Measurements from ENCODE around the gene MBOAT2.

Gene MBOAT2

DNA sequence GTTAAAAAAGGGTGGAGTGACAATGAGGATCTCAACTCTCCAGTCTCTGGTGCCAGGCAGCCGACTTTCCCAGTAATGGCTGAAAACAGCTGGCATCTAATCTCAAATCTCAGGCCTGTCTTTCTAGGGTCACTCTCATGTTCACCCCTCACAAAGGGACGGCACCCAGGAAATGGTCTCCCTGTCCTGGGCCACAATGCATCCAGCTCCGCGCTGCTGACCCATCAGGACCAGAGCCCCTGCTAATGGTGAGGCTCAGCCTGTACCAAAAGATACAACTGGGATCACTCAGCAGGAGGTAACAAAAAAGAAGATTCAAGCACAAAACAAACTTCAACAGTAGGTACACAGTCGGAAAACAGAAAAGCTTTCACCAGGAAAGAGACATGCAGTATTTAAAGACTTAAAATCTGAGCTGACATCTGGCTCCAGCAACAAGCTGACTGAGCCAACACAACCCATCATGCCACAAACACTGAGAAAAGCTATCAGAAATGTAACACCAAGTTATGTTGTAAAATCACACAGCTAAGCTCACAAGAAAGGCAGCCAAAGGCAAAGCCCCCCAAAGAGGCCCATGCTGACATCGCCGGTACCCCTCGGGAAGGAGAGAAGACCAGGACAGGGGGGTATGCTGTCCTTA lies 152.5 kb downstream of the MBOAT2 start:
- peak; percentile 39 for DNase-seq

DNA sequence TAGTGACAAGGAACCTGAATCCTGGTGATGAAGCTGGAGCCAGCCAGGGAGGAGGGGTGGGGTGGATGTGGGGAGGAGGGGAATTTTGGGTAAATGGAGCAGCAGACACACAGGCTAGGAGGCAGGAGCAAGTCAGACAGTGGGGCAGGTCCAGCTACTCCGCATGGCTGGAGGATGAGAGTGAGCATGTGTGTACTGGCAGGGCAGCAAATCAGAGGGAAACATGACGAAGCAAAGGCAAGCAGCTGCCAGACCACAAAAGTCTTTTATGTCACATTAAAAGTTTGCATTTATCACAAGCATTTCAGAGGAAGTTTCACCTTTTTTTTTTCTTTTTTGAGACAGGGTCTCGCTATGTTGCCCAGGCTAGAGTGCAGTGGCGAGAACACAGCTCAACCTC lies 154.2 kb downstream of the MBOAT2 start:
- no peak for DNase-seq

DNA sequence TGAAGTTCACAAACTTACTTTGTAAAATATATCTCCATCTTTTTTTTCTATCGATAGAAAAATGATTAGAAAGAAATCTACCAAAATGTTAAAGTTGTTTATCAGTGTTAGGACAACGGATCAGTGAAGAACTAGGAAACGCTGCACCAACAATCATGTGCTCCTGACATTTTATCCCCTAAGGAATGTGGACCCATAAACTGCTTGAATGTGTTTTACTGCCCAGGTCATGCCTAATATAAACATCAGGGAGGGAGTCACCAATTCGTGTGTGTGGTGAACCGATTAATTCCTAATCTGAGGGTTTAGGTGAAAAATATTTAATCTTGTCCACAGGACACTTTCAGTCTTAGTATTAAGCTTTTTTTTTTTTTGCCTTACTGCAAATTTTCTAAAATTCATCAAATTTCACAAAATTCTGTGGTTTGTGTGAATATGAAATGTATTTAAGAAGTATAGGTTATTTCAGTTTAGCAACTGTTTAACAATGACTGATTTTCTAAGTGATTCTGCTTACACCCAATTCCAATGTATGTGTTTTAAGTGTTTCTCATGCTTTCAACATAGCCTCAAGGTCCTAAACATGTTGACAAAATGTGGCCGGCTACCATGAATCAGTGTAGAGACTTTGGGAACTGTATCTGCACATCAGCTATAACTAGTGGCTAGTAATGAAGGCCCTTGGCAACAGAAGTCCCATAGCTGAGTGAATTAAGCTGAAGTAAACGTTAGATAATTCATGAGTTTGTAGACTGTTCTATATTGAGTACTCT lies 155.0 kb downstream of the MBOAT2 start:
- no peak for DNase-seq

DNA sequence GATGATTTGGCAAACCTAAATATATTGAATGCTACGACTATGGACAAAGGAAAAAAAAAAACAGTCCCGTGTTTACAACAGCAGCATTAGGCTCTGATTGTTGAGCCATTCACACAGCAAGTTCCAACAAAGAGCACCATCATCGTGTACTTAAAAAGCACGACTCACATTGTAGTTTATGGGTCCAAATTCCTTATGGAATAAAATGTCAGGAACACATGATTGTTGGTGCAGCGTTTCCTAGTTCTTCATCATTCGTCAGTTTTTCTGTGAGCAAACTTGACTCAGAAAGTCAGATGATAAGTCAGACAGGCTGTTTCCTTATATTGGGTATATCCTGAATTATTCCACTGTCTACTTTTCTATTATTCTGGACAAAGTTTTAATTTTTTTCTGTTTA lies 156.1 kb downstream of the MBOAT2 start:
- DNase-seq, result no peak

DNA sequence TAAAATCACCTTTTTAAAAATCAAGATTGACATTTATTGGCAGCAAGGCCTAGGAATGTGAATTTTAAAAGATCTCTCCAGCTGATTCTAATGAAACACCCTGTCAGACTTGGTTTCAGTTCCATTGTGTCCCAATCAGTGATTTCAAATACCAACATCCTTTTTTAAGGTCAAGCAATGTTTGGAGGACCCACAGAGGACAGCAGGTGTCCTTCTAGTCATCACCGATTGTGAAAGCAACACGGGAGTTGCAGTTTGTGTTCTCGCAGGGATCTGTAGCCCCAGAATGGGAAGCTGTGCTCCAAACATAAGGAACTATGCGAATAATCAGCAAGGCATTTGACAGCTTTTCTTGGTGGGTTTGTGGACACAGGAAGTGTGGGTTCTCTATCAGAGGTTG lies 161.6 kb downstream of the MBOAT2 start:
- DNase-seq, result no peak

DNA sequence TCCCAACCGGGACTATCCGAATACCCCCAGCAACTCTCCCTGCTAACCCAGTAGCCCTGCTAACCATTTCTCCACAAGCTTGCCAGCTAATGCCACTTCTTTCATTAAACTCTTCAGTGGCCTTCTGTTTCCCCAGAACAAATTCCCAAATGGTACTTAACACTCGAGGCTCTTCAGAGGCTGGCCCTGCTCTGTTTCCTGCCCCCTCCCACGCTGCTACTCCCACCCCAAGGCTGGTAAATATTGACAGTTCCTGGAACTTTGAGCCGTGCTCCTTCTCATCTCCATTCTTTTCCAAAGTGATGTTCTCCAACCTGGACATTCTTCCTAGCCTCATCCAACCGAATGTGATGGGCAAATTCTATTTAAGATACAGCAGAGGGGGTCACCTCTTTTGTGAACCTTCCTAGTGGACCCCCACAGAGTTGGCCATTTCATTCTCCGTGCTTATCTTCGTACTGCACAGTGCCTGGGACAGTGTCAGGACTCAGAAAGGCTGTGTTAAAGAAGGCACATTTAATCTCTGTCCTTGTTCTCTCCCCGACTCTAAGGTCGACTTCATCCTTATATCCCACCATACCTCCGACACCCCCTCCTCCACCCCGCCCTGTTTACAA lies 162.9 kb downstream of the MBOAT2 start:
- DNase-seq, result no peak

DNA sequence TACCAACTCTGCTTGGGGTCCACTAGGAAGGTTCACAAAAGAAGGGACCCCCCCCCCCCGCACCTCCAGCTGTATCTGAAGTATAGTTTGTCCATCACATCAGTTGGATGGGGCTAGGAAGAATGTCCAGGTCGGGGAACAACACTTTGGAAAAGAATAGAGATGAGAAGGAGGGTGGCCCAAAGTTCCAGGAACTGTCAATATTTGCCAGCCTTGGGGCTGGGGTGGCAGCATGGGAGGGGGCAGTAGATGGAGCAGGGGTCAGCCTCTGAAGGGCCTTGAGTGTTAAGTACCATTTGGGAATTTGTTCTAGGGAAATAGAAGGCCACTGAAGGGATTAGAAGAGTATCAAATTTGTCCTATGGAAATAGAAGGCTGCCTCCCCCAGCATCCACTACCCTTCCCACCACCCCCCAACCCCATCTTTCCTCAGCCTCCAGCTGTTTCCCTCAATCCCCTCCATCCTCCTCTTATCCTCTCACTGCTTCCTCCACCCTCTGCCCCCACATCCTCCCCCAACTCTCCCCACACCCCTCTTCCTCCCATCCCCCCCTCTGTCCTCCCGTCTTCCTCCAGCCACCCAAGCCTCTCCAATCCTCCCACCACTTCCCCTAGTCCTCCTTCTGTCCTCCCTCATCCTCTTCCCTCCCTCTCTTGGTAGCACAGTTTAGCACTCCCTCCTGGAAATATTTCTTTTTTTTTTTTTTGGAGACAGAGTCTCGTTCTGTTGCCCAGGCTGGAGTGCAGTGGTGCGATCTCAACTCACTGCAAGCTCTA lies 164.1 kb downstream of the MBOAT2 start:
- no peak for DNase-seq

DNA sequence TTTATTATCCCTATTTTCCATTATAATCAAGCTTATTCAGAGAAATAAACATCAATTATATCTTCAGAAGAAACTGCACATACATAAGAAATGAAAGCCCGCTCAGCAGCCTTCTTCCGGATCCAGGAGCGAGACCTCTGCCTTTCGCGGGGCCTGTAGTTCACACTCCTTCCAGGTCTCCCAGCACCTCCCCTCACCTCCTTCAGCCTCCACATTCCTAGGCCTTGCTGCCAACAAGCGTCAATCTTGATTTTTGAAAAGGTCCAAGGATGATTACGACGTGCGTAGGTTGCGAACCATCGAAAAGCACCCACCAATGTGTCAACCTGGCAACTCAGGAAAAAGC lies 165.7 kb downstream of the MBOAT2 start:
- no peak for DNase-seq

DNA sequence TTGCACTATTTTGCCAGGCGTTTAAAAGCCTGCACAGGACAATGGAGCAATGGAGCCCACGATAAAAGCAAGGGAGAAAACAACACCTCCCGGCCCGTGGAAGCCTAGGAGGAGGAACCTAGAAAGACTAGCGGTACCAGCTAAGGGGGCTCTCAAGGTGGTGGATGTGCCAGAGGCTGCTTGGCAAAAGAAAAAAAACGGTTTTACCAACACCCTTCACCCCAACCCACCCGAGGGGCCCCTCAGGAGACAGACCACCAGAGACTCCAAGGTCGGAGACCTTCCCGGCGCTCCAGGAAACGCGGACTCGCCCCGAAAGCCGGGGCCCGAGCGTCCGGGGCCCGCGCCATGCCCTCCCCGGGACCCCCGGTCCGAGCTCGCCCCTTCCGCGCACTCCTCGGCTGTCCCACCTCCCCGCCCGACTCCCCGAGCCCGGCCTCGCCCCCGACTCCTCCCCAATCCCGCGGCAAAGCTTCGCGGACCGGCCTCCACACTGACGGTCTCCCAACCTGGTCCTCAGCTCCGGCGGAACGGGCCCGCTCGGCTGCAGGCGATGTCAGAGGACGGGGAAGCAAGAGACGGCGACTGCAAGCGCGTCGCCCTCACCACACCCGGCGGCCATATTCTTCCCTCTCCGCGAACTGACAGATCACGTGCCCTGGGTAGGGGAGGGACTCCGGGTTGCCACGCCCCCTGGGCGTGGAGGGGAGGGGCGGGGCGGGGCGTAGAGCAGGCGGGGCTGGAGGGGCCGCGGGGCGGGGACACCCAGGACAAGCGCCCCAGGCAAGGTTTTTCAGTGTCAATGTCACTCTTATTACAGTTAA lies 166.3 kb downstream of the MBOAT2 start, which contains the start of gene KIDINS220:
Gene KIDINS220, minus strand, starts transcription at position 643 of the 824 bp plus-strand sequence. CDS start 10,520 bp downstream, outside the sequence.
- peak; percentile 85 for DNase-seq

DNA sequence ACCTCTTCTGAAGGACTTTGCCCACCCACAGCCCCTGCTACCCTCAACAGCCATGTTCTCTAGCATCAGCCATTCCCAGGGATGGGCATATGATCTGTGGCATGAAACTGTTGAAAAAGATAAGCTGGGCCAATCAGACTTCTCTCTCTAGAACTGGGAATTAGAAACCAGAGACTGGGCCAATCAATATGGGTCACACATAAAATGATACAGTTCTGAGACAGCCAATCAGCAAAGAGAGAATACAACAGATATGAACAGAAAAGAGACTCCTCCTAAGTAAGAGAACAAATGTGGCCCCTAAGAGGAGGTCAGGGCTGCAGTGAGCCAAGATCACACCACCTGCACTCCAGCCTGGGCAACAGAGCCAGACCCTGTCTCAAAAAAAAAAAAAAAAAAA lies 168.2 kb downstream of the MBOAT2 start:
- no peak for DNase-seq

DNA sequence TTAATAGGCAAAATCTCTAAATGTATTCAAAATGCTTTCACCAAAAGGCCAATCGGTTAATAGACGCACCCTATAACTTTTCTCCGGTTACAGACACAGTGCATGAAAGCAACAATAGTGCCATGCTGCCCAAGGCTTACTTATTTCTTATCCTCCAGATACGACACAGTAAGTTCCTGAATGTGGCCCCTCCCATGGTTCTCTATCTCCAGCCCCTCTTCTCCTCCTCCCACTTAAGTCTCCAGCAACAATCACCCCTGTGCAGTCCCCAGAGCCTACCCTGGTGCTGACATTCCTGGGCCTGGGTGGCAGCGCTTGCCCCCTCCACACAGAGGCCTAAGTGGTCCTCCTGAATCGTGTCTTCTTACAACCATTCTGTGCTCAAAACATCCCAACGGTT lies 169.6 kb downstream of the MBOAT2 start:
- no peak for DNase-seq

DNA sequence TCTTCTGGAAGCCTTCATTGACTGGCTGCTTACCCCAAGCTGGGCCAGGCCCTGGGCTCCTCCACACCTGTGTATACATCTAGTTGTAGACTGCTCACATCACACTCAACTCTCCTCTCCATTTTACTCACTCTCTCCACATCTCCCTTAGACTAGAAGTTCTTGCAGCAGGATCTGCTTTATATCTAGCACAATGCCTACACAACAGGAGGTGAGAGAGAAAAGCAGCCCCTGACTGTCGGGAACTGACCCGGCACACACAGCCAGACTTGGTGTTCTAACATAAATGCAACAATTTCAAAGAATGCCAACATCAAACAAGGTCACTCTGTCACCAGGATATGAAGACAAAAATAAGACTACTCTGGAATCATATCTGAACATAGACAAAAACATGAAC lies 172.0 kb downstream of the MBOAT2 start:
- no peak for DNase-seq

DNA sequence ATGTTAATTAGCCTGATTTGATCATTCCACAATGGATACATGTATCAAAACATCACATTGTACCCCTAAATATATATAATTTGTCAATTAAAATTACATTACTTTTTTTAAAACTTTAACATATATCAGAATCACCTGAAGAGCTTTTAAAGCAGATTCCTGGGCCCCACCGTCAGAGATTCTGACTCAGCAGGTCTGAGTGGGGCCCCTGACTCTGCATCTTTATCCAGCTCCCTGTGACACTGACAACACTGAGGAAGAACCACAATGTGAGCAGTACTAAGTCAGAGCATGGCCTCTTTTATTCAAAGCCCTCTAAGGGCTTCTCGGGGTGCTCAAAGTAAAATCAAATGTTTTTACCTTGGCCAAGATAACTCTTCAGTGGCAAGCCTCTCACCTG lies 175.8 kb downstream of the MBOAT2 start:
- no peak for DNase-seq

DNA sequence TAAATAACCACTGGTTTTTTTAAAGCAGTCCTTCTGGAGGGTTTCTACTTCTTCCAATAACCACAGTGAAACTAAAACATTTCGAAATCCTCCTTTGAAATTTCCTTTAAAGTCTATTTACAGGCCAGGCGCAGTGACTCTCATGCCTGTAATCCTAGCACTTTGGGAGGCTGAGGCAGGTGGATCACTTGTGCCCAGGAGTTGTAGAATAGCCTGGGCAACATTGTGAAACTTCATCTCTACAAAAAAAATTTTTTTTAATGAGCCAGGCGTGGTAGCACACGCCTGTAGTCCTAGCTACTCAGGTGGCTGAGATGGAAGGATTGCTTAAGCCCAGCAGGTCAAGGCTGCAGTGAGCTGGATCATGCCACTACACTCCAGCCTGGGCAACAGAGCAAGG lies 181.3 kb downstream of the MBOAT2 start:
- no peak for DNase-seq

DNA sequence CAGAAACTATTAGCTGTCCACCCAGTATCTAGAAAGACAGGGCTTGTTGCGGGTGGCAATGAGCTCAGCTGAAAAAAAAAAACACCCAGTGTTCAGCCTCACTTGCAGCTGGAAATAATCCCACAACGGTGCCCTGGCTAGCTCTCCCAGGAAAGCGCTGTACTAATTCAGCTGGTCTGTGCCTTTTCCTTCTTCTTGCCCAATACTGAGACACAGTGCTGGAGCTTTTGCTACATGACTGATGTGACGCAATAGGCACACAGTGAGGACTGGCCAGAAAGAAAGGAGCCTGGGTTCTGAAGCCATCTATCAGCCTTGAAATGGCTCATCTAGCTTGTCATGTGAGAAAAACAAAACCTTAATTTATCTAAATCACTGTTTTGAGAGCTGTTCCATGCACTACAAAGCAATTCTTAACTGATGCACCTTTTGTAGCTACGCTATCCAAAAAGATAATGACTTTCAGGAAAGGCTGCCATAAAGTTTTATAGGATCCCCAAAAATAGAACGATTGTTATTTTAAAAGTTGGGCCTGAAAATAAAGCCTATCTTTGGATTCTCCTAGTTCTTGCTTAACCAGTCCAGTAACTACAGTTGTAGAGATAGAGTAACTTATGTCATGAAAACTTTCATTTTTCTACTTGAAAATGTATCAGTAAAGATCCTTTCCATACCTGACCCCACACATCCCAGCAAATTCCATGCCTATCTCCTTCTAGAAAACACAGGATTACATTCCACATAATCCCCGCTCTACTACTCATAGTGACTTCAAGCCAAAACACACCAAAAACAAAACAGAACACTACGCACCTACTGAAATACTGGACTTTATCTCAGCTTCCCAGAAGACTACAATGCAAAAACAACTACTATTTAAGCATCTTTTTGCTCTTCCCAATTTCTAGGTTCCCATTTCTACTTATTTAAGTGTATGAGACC lies 181.9 kb downstream of the MBOAT2 start:
- DNase-seq, result no peak

DNA sequence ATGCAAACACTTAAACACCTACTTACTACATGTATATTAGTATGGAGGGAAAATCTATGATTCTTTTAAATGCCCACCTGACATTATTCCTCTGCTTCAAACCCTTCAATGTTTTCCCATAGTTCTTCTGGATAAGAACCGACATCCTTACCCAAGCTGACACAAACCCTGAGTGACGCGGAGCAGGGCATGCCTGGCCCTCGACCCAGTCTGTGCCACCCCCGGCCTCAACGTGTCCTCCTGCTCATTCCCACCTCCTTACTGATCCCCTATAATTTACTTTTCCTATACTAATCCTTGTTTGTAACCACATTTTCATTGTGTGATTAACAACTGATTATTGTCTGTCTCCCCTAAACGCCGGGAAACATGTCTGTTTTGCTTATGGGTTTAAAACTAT lies 183.5 kb downstream of the MBOAT2 start:
- no peak for DNase-seq

DNA sequence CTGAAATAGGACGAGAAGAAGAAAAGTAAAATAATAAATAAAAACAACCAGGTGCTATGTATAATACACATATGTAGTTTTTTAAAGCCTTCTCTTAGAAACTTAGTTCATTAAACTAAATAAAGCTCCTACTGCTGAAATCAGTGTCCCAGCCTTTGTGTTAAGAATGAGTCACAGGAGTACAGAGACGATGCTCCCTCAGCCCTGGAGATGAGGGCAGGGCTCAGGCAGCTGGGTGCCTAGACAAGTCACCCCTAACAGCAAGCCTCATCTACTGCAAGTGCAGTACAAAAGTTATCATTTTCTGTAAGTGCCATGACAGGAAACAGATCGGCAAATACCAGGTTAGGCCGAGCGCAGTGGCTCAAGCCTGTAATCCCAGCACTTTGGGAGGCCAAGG lies 184.3 kb downstream of the MBOAT2 start:
- DNase-seq, result no peak

DNA sequence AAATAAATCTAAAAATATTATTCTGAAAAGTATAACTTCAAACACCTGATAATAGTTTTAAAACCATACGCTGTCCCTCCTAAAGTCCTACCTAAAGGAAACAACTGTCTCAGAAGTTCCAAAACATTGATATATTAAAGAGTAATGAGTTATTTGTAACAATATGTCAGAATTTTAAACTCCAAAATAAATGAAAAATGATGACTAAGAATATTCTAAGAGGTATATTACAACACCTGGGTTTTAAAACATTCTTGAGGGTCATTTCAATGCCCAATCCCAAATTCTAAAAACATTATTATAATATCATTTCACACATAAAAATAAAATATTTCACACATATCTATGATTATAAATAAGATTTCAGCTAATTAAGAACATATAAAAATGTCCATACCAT lies 186.3 kb downstream of the MBOAT2 start:
- no peak for DNase-seq

DNA sequence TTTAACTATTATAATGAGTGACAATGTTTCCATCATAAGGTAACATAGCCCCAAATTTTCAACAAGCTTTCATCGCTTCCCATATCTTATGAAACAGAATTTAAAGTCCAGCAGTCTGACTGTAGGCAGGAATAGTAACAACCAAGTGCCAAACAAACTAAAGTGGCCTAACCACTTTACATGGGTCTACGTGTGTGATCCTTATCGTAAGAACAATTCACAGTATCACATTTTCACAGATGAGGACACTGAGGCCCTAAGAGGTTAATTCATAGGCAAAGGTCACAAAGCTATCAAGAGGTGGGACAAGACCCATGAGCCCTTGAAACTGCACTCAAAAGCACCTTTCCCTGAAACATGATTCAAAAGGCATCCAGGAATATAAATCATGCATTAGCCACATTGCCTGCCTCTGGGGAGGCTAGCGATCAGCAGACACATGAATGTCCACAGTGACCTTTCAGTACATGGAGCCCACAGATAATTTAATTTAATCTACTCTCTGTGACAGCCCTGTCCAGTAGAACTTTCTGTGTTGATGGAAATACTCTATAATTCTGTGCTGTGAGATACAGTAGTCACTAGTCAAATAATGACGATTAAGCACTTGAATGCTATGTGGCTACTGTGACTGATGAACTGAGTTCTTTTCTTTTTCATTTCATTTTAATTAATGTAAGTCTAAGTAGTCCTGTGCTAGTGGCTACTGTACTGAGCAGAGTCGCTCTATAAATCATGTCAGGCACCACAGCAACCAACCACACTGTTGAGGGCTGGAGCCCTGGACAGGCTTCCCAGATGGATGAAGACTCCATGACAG lies 196.4 kb downstream of the MBOAT2 start:
- DNase-seq, result no peak
